HepG2 (cell line): ENCODE measurements around the gene NELFB. TPM values are rescaled to one million over a fixed set of nuclear protein-coding genes. Genes with fewer than 3 reads are reported as not detected.
A peak's percentile ranks its signal among the peaks of the same experiment; 100 is the strongest.

Experiments used
- AHDC1 ChIP-seq: sonication (generic); formaldehyde crosslinking; IDR thresholded peaks from 2 replicates; pipeline ENCODE4 v1.5.1; 2020; ENCODE audit warnings: mild to moderate bottlenecking, missing genetic modification reagents, borderline replicate concordance
- ETV5 ChIP-seq: IDR thresholded peaks from 2 replicates; pipeline ENCODE4 v1.6.1; 2018; ENCODE audit warnings: missing biosample characterization, missing genetic modification reagents, inconsistent platforms, borderline replicate concordance
- FOXP1 ChIP-seq, 2 experiments: fragments of 450-650 bp in 1 of 2; IDR thresholded peaks; 2 replicates each; pipeline ENCODE4 v1.6.1; 2017 to 2018; ENCODE audit warnings: antibody characterized with exemption in 1 of 2
- IKZF1 ChIP-seq: fragments of 450-650 bp; IDR thresholded peaks from 2 replicates; pipeline ENCODE4 v1.7.1; 2016
- KDM4B ChIP-seq: sonication (generic); formaldehyde crosslinking; IDR thresholded peaks from 2 replicates; pipeline ENCODE4 v1.4.0; 2020; ENCODE audit warnings: missing genetic modification reagents
- POLR2AphosphoS2 ChIP-seq: IDR thresholded peaks from 2 replicates; pipeline ENCODE4 v1.6.1; 2011; ENCODE audit warnings: low read depth, low read length, improper control_type of control experiment
- RXRA ChIP-seq: sonication (generic); formaldehyde crosslinking; IDR thresholded peaks from 2 replicates; pipeline ENCODE4 v1.5.1; 2020; ENCODE audit warnings: missing genetic modification reagents
- ZBED4 ChIP-seq: sonication (generic); formaldehyde crosslinking; IDR thresholded peaks from 2 replicates; pipeline ENCODE4 v1.4.0; 2020; ENCODE audit warnings: missing genetic modification reagents, borderline replicate concordance
- ZBTB20 ChIP-seq: sonication (generic); formaldehyde crosslinking; IDR thresholded peaks from 2 replicates; pipeline ENCODE4 v1.8.1; 2023; ENCODE audit warnings: missing genetic modification reagents, low read depth, mild to moderate bottlenecking, borderline replicate concordance
- ZBTB46 ChIP-seq: sonication (generic); formaldehyde crosslinking; IDR thresholded peaks from 2 replicates; pipeline ENCODE4 v1.4.0; 2020; ENCODE audit warnings: mild to moderate bottlenecking, missing genetic modification reagents, borderline replicate concordance
- ZMYM3 ChIP-seq: sonication (generic); formaldehyde crosslinking; IDR thresholded peaks from 2 replicates; pipeline ENCODE4 v1.5.1; 2020; ENCODE audit warnings: mild to moderate bottlenecking, missing genetic modification reagents
- ZNF205 ChIP-seq: IDR thresholded peaks from 2 replicates; pipeline ENCODE4 v1.6.1; 2018; ENCODE audit warnings: missing biosample characterization, missing genetic modification reagents
- ZNF292 ChIP-seq: sonication (generic); formaldehyde crosslinking; IDR thresholded peaks from 2 replicates; pipeline ENCODE4 v1.8.1; 2022; ENCODE audit warnings: mild to moderate bottlenecking, low read depth, missing genetic modification reagents, borderline replicate concordance
- ZNF335 ChIP-seq: sonication (generic); formaldehyde crosslinking; IDR thresholded peaks from 2 replicates; pipeline ENCODE4 v1.4.0; 2020; ENCODE audit warnings: missing genetic modification reagents
- ZNF432 ChIP-seq: sonication (generic); formaldehyde crosslinking; IDR thresholded peaks from 2 replicates; pipeline ENCODE4 v1.5.0; 2020; ENCODE audit warnings: missing genetic modification reagents, mild to moderate bottlenecking, borderline replicate concordance
- ZNF615 ChIP-seq: sonication (generic); formaldehyde crosslinking; IDR thresholded peaks from 2 replicates; pipeline ENCODE4 v1.5.0; 2020; ENCODE audit warnings: mild to moderate bottlenecking, missing genetic modification reagents, borderline replicate concordance
- ZNF839 ChIP-seq: sonication (generic); formaldehyde crosslinking; IDR thresholded peaks from 2 replicates; pipeline ENCODE4 v1.4.0; 2020; ENCODE audit warnings: missing genetic modification reagents, mild to moderate bottlenecking, borderline replicate concordance
- ZNF883 ChIP-seq: sonication (generic); formaldehyde crosslinking; IDR thresholded peaks from 2 replicates; pipeline ENCODE4 v1.5.1; 2020; ENCODE audit warnings: mild to moderate bottlenecking, missing genetic modification reagents; ENCODE audit errors: not compliant biosample characterization
- polyA plus RNA-seq, 8 experiments: library from polyadenylated mRNA; depleted of rRNA in 3 of 8; stranded (reverse) in 7 of 8; unstranded in 1 of 8; fragments of >200 nt; fragmentation: Illumina TruSeq in 4 of 8; extraction: Trizol in 4 of 8; gene quantifications; 2 replicates each; pipeline versions ENCODE4 v1.2.1 to v1.2.3, GENCODE V29; 2011 to 2016; ENCODE audit warnings: low read depth in 4 of 8, missing spikeins in 1 of 8, mixed read lengths in 1 of 8; ENCODE audit not compliant: insufficient read depth in 1 of 8
- total RNA-seq, 5 experiments: library from RNA; depleted of rRNA; stranded (reverse); fragments of >200 nt; fragmentation: Illumina TruSeq; extraction: Trizol; gene quantifications; 2 replicates each; pipeline ENCODE4 v1.2.3, GENCODE V29; 2016; ENCODE audit warnings: low read depth in 1 of 5

The NELFB gene
- total and polyA plus RNA-seq, 2 of the 13 experiments (the other 11 are each of a cell fraction or from before 2014, with no cell fraction given): 26.5 to 45.8 TPM

- TF ChIP-seq ZNF335 (peak; percentile 81; the same call in 1 of the 2 replicates), IKZF1 (no peak), ZNF205 (CRISPR knock-in tag) (peak; percentile 35), ZNF839 (CRISPR knock-in tag) (no peak), ZNF432 (CRISPR knock-in tag) (no peak), ZBTB20 (CRISPR knock-in tag) (peak; percentile 66), ZNF615 (CRISPR knock-in tag) (0 out of 2 replicates have a peak, but pooled peaks have one; percentile 9), POLR2AphosphoS2 (no peak), RXRA (CRISPR knock-in tag) (peak; percentile 76), ZMYM3 (CRISPR knock-in tag) (peak; percentile 21; the same call in 1 of the 2 replicates), ZBTB46 (CRISPR knock-in tag) (no peak), FOXP1 (IDR thresholded peaks at IDR 0.05) (no peak), FOXP1 (CRISPR knock-in tag; IDR thresholded peaks at IDR 0.05) (peak; percentile 20), ZBED4 (CRISPR knock-in tag) (peak; percentile 90), AHDC1 (CRISPR knock-in tag) (no peak), KDM4B (CRISPR knock-in tag) (peak; percentile 10; the same call in 1 of the 2 replicates), ZNF292 (CRISPR knock-in tag) (peak; percentile 64; the same call in 1 of the 2 replicates), ZNF883 (CRISPR knock-in tag) (no peak), ETV5 (peak; percentile 85)
These were observed 22.4 kb downstream of the NELFB start, which contains the start of gene TOR4A (continued) for GRCh38 chr9:137277329-137278041.
